AML-193 (cell line): ENCODE measurements around the gene FOSL2.

ENCODE experiments used
- DNase-seq, 2 experiments: peaks; one replicate each; lab custom pipeline; 2025; lab: John Stamatoyannopoulos, UW

The FOSL2 gene

GRCh38 chr2:28395334-28396061 is 2.8 kb downstream of the FOSL2 start:
- peak; percentile 79 to 81 for DNase-seq

GRCh38 chr2:28397043-28397381 is 4.4 kb downstream of the FOSL2 start:
- no peak for DNase-seq

- no peak for DNase-seq
These were observed 5.6 kb downstream of the FOSL2 start for GRCh38 chr2:28398101-28398834.

- no peak for DNase-seq
These were observed 6.6 kb downstream of the FOSL2 start for GRCh38 chr2:28399289-28399688.

- DNase-seq, result no peak
These were observed 7.3 kb downstream of the FOSL2 start for GRCh38 chr2:28399956-28400355.

- DNase-seq, result no peak
These were observed 7.8 kb downstream of the FOSL2 start for GRCh38 chr2:28400419-28400818.

GRCh38 chr2:28400921-28401320 is 8.3 kb downstream of the FOSL2 start:
- no peak for DNase-seq

- no peak for DNase-seq
These were observed 8.8 kb downstream of the FOSL2 start for GRCh38 chr2:28401411-28401810.

GRCh38 chr2:28401948-28402550 is 9.4 kb downstream of the FOSL2 start:
- no peak for DNase-seq

GRCh38 chr2:28403370-28403956 is 10.8 kb downstream of the FOSL2 start:
- DNase-seq, result no peak

GRCh38 chr2:28404086-28404485 is 11.4 kb downstream of the FOSL2 start:
- no peak for DNase-seq

- DNase-seq, result no peak
These were observed 12.9 kb downstream of the FOSL2 start for GRCh38 chr2:28405537-28405936.

GRCh38 chr2:28406276-28407096 is 13.8 kb downstream of the FOSL2 start:
- no peak for DNase-seq

- peak in 1 of 2 experiments; percentile 55 for DNase-seq
These were observed 14.7 kb downstream of the FOSL2 start for GRCh38 chr2:28407131-28407975.

- DNase-seq, result no peak
These were observed 15.5 kb downstream of the FOSL2 start for GRCh38 chr2:28407976-28408690.

GRCh38 chr2:28408764-28409599 is 16.3 kb downstream of the FOSL2 start:
- no peak for DNase-seq

GRCh38 chr2:28411166-28411755 is 18.6 kb downstream of the FOSL2 start:
- no peak for DNase-seq

- DNase-seq, result no peak
These were observed 19.4 kb downstream of the FOSL2 start for GRCh38 chr2:28411956-28412609.
